GM19238 (cell line): ENCODE measurements around the gene ARHGEF1.

Experiments
- DNase-seq: peaks from one replicate; pipeline ENCODE4 v3.0.0; 2011; ENCODE audit warnings: low spot score; ENCODE audit not compliant: insufficient read length

Gene ARHGEF1

GRCh38 chr19:41883463-41883820 lies 458 bp downstream of the ARHGEF1 start:
- no peak for DNase-seq

GRCh38 chr19:41883821-41884733 lies 1.1 kb downstream of the ARHGEF1 start:
- DNase-seq: peak; percentile 98

- DNase-seq: peak; percentile 75
Observed at GRCh38 chr19:41886761-41887710, 4.1 kb downstream of the ARHGEF1 start.

GRCh38 chr19:41887711-41888382 lies 4.9 kb downstream of the ARHGEF1 start:
- DNase-seq: no peak

- no peak for DNase-seq
Observed at GRCh38 chr19:41888926-41889325, 5.9 kb downstream of the ARHGEF1 start.

- no peak for DNase-seq
Observed at GRCh38 chr19:41889896-41890295, 6.9 kb downstream of the ARHGEF1 start.

- no peak for DNase-seq
Observed at GRCh38 chr19:41890936-41891335, 8.0 kb downstream of the ARHGEF1 start.

GRCh38 chr19:41892173-41892902 lies 9.4 kb downstream of the ARHGEF1 start:
- no peak for DNase-seq

GRCh38 chr19:41893899-41894298 lies 10.9 kb downstream of the ARHGEF1 start:
- DNase-seq: no peak

GRCh38 chr19:41894350-41894749 lies 11.4 kb downstream of the ARHGEF1 start:
- no peak for DNase-seq

GRCh38 chr19:41895745-41896580 lies 13.0 kb downstream of the ARHGEF1 start:
- DNase-seq: no peak

GRCh38 chr19:41896581-41896942 lies 13.6 kb downstream of the ARHGEF1 start:
- no peak for DNase-seq

GRCh38 chr19:41897181-41897580 lies 14.2 kb downstream of the ARHGEF1 start:
- no peak for DNase-seq

GRCh38 chr19:41897820-41898219 lies 14.8 kb downstream of the ARHGEF1 start:
- DNase-seq: no peak

- no peak for DNase-seq
Observed at GRCh38 chr19:41898235-41898634, 15.3 kb downstream of the ARHGEF1 start.

GRCh38 chr19:41901707-41902360 lies 18.9 kb downstream of the ARHGEF1 start:
- DNase-seq: no peak

GRCh38 chr19:41902594-41902993 lies 19.6 kb downstream of the ARHGEF1 start:
- DNase-seq: no peak

- no peak for DNase-seq
Observed at GRCh38 chr19:41903193-41903953, 20.4 kb downstream of the ARHGEF1 start.
